ENCODE data around the gene LRPPRC. TPM values are rescaled to one million over a fixed set of nuclear protein-coding genes. Genes with fewer than 3 reads are reported as not detected.

The LRPPRC gene
- 84.1 to 109 TPM (median 92.9 TPM) in 5 replicates for total RNA-seq (2022; extraction: Qiagen RNA extraction)

GRCh38 chr2:43995733-43996533 is at the start of gene LRPPRC:
Gene LRPPRC, minus strand, starts transcription at chr2:43995989. Its CDS starts 42 bp downstream, at chr2:43995947.

DNA sequence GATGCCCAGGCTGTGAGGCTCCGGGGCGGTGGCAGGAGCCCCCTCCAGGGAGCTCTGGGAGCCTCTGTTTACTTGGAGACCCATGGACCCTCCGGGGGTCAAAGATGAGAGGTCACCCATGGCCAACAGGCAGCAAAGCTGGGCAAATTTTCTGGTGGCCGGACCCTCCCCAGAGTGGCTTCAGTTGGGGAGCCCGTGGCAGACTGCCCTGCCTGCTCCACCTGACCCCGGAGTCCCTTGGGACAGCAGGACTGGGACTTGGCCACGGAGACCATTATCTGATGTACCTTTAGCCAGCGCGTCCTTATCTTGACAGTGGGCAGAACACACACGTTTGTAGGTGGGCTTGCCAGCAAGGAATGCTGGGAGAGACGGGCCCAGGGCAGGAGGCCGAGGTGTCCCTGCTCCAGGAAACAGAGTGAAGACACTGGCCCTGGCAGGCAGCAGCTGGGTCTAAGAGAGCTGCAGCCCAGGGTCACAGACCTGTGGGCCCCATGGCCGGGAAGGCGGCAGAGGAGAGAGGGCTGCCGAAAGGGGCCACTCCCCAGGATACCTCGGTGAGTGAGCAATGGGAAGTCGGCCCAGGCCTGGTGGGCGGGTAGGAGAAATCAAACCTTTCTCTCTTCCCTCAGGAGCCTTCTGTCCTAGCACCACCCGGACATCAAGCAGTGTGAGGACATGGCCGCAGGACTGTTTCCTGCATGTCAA is 157.1 kb downstream of the LRPPRC start, which contains the start of the genes ABCG5 and ABCG8:
TSS of gene ABCG5 (minus strand) at position 280 of the 708 bp plus-strand sequence. CDS start at position 120, 160 bp downstream.
TSS of gene ABCG8 (plus strand) at position 412 of the 708 bp plus-strand sequence. CDS start at position 495, 83 bp downstream.

Other genes starting within 250 kb of the LRPPRC start
- gene DYNC2LI1, start 221.9 kb downstream of the LRPPRC start, total RNA-seq (2022; extraction: Qiagen RNA extraction) = 14.4 to 20.8 TPM (median 17.0 TPM) in 5 replicates
- not detected in 5 replicates for gene ABCG5, start 157.2 kb downstream of the LRPPRC start, total RNA-seq (2022; extraction: Qiagen RNA extraction)
- gene ABCG8, start 157.0 kb downstream of the LRPPRC start, total RNA-seq (2022; extraction: Qiagen RNA extraction) = 0.01 TPM in 1 of 5 replicates, not detected in the others
- gene PPM1B, start 172.9 kb upstream of the LRPPRC start, total RNA-seq (2022; extraction: Qiagen RNA extraction) = 24.5 to 39.9 TPM (median 33.4 TPM) in 5 replicates